DMS53 treated with DMSO at 0.1 percent for 48 hours (cell line): ENCODE data around the gene MMP11.

ENCODE experiments used
- DNase-seq: peaks from one replicate; lab custom pipeline; 2025; ENCODE audit not compliant: unreplicated experiment; lab: John Stamatoyannopoulos, UW

The MMP11 gene

DNA sequence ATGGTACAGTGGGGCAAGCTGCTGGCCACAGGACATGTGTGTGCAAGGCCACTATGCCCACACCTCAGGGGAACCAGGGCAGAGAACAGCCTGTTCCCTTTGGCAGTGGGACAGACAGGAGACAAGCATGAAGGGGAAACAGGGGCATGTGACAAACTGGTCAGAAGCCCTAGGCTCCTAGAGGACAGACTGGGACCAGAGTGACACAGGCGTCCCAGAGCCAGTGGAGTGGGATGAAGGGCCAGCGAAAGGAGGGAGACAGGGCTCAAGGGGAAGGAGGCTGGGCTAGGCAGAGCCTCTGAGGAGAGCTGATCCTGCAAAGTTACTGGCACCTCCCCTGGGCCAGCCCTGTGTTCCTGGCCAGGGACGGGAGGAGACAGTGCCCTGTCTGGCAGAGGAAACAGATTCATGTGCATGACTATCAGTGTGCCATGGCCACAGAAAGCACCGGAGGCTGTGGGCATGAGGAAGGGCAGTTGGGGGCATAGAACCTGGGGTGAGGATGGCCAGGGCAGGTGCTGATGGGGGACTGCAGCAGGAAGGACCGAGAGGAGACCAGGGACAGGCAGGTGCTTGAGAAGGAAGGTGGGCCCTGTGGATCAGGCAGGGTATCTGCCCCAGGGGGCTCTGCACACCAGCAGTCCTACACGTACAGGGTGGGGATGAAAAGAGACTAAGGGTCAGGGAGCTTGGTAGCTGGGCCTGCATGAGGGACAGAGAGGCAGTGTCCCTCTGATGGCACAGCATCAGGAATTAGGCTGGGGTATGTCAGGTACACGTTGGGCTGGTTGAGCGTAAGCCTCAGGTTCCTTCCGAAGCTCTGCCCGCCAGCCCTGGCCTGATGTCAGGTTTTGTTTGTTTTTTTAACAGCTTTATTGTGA is 56.4 kb downstream of the MMP11 start:
- DNase-seq, result no peak

DNA sequence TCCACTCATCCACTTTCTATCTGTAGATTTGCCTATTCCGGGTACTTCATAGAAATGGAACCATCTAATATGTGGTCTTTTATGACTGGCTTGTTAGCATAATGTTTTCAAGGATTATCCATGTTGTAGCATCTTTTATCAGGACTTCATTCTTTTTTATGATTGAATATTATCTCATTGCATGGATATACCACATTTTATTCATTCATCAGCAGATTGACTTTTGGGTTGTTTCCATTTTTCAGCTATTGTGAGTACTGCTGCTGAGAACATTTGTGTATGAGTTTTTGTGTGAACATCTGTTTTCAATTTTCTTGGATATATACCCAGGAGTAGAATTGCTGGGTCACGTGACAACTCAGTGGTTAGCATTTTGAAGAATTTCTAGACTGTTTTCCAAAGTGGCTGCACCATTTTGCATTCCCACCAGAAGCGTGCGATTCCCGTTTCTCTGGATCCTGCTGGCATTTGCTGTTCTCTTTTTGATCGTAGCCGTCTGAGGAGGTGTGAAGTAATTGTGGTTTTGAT is 57.3 kb downstream of the MMP11 start:
- no peak for DNase-seq

DNA sequence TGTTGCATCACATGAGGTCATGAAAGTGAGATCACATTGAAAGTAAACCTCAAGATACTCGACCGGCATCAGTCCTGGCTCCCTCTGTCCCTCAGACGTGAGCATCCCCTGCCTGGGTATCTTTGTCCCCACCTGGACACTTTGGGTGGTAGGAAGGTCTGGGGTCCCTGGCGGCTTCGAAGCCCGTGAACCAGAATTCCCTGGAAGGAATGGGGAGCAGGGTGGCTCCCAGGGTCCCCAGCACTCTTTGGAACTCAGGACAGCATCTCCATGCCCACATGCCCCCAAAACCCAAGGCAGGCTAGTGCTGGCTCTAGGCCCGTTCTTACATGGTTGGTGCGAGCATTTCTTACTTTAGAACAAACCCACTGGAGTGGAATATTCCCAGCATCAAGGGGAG is 58.6 kb downstream of the MMP11 start:
- no peak for DNase-seq

DNA sequence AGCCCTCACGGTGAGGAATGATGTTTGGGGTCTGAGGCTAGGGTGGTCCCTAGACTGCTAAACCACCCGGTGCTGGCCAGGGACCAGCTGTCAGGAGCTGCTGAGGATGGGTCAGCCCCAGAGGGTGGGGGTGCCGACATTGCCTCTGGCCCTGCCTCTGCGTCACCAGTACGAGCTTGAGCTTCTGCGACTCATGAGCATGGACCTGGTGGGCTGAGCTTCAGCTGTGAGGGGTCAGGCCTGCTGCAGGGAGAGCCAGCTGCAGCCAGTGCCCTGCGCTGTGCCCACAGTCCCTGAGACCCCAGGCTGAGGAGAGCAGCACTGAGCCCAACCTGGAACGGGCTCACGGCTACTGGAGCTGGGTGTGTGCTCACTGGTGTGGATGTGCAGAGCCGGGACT is 59.1 kb downstream of the MMP11 start:
- no peak for DNase-seq

DNA sequence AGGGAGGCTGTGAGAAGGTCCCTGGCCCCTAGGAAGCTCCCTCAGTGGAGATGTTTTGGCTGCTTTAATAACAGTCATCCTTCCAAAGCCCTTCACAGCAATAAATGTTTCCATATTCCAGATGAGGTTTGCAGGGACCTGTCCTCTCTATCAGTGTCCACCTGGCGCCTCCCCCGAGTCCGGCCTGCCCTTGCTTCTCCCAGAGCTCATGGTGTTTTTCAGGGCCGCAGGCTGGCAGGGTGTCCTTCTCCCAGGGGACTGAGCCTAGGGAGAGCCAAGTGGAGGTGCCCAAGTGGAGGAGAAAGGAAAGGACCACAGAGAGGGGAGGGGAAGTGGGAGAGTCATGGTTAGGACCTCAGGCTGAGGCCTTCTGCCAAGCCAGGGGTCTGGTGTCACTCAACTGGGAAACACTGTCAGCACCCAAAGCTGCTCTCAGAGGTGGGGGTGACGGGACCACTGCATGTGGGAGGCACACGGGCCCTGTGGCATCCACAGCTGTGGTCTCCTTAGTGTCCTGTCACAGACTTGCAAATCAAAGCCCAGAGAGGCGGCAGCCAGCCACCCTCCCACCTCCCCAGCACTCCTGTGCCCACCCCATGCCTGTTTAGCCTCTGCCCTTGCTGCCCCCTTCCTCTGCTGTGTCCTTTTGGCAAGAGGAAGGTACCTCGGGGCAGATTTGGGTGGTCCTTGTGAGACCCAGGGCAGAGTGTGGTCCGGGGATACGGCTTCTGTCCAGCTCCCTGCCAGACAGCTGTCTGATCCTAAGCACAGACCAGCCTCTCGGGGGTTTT is 59.8 kb downstream of the MMP11 start:
- no peak for DNase-seq

DNA sequence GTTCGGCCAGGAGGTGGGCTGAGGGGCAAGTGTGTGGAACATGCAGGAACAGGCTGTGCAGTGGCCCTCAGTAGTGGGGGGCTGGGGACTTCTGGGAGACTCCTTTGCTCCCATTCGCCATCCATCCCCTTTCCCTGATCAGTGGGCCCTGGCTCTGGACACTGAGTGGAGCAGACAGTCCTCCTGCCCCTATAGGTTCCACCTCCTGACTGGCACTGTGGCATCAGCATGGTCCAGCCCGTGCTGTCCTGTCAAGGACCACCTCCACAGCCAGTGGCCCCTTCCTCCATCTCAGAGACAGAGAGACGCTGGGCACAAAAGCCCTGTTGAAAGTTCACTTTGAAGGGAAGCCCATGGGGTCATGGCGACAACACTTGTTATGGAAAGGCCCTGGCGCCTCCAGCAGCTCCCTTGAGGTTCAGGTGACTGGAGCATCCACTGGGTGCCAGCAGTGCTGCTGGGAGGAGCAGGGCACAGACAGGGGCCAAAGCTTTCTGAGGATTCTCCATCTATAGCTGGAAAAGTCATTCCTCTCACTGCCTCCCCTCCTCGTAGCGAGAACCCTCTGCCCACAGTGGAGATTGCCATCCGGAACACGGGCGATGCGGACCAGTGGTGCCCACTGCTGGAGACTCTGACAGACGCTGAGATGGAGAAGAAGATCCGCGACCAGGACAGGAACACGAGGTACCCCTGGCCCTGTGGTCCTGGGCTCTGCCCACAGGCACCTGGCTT is 60.5 kb downstream of the MMP11 start:
- no peak for DNase-seq
